ENCODE results near the gene CFAP20DC. TPM values are rescaled to one million over a fixed set of nuclear protein-coding genes. Genes with fewer than 3 reads are reported as not detected.

The CFAP20DC gene
- total and polyA plus RNA-seq, 2 of the 4 experiments (the other 2 are of a cell fraction), result 1.2 to 1.6 TPM

GRCh38 chr3:58868097-58868779, 181.6 kb downstream of the CFAP20DC start:
- Histone ChIP-seq H2AK5ac (ENCODE audit: low read depth, low read length) (no peak overlapping the region), H2BK15ac (ENCODE audit: low read depth, low read length) (no peak overlapping the region), H3K14ac (replicated peaks; ENCODE audit: low read depth, low read length) (no peak overlapping the region), H3K9me3 (ENCODE audit: control insufficient read depth, insufficient read depth, low read length) (no peaks in the 10 kb centered on the region), H2BK120ac (ENCODE audit: low read depth, low read length) (no peak overlapping the region), H2AK9ac (replicated peaks; ENCODE audit: low read depth, low read length, poor library complexity) (no peak overlapping the region), H4K20me1 (ENCODE audit: insufficient read depth, low read length) (no peaks in the 10 kb centered on the region), H4K5ac (ENCODE audit: low read depth, low read length) (no peak overlapping the region), H3K18ac (ENCODE audit: low read depth, low read length) (no peak overlapping the region), H4K91ac (ENCODE audit: insufficient read depth, low read depth, low read length) (no peak overlapping the region), H3K4me2 (ENCODE audit: low read depth, low read length) (no peak overlapping the region), H4K8ac (ENCODE audit: low read depth in 2 of 2, low read length in 2 of 2) (no peak overlapping the region), H3K23ac (ENCODE audit: low read depth, low read length) (no peak overlapping the region), H2BK5ac (ENCODE audit: low read depth, low read length, poor library complexity, severe bottlenecking) (no peak overlapping the region), H3K79me1 (ENCODE audit: low read depth in 1 of 2, low read length in 2 of 2) (no peaks in the 10 kb centered on the region), H3K4me1 (ENCODE audit: control insufficient read depth, insufficient read depth, low read length) (no peaks in the 10 kb centered on the region), H3K4ac (ENCODE audit: low read depth, low read length) (no peak overlapping the region), H3K4me3 (ENCODE audit: insufficient read depth, low read depth, low read length) (no peak overlapping the region), H3K9ac (ENCODE audit: low read depth, low read length) (no peak overlapping the region), H3K56ac (ENCODE audit: extremely low read depth, insufficient read depth, low read length) (no peak overlapping the region), H3K27ac (ENCODE audit: insufficient read depth, low read length) (no peak overlapping the region), H3K27me3 (ENCODE audit: control insufficient read depth, insufficient read depth, low read length) (no peaks in the 10 kb centered on the region), H3K36me3 (ENCODE audit: control insufficient read depth, insufficient read depth, low read length) (no peaks in the 10 kb centered on the region), H2BK20ac (ENCODE audit: low read depth, low read length) (no peak overlapping the region), H3K9me1 (ENCODE audit: insufficient read depth, low read length) (no peaks in the 10 kb centered on the region), H2AFZ (replicated peaks; ENCODE audit: low read length, poor library complexity) (no peak overlapping the region)
- no TSS peak for BruUV-seq (replicated peaks)
- intact Hi-C loops (cut with micrococcal nuclease), result no loop called here
- no peak for DNase-seq
- dilution Hi-C loops (cut with HindIII; ENCODE audit: low sequenced_read_pairs, unreplicated experiment), result no loop called here
- TF ChIP-seq RFX5 (IDR thresholded peaks at IDR 0.05; ENCODE audit: low read depth, low read length) (no peak), RCOR1 (IDR thresholded peaks at IDR 0.05; ENCODE audit: insufficient replicate concordance, low read length) (no peak), MAZ (IDR thresholded peaks at IDR 0.05; ENCODE audit: borderline replicate concordance, low read depth, low read length) (no peak), CTCF (conservative IDR thresholded peaks at IDR 0.05; ENCODE audit: low read depth, low read length) (no peak), SMC3 (IDR thresholded peaks at IDR 0.05; ENCODE audit: low read depth, low read length) (no peak), CHD1 (IDR thresholded peaks at IDR 0.05; ENCODE audit: low read depth, low read length) (no peak), CEBPB (IDR thresholded peaks at IDR 0.05; ENCODE audit: low read depth, low read length) (no peak), ELK1 (IDR thresholded peaks at IDR 0.05; ENCODE audit: borderline replicate concordance, low read depth, low read length) (no peak), RAD21 (IDR thresholded peaks at IDR 0.05; ENCODE audit: low read length) (no peak), BHLHE40 (IDR thresholded peaks at IDR 0.05; ENCODE audit: low read depth, low read length) (no peak), POLR2A (IDR thresholded peaks at IDR 0.05; ENCODE audit: low read depth, low read length) (no peak), USF2 (IDR thresholded peaks at IDR 0.05; ENCODE audit: low read depth, low read length) (no peak), MAFK (IDR thresholded peaks at IDR 0.05; ENCODE audit: low read depth, low read length) (no peak), FOS (IDR thresholded peaks at IDR 0.05; ENCODE audit: low read depth, low read length) (no peak)
- CTCF ChIA-PET, result interaction anchor here (0.6 kb wide), 1 partner anchor 244 kb away, joined by 3 read pairs; no protein-coding TSS in a partner anchor
- WGBS, 2 experiments (ENCODE audit: extremely low coverage in 2 of 2, insufficient read length in 1 of 2), result no CpG with 5 or more reads among the region's 5 CpGs
- in situ Hi-C loops (cut with MboI; ENCODE audit: low sequenced_read_pairs), result no loop called here
- no peak for ATAC-seq (ENCODE audit: low read depth)
- POLR2A ChIA-PET (ENCODE audit: unreplicated experiment), result no interaction called here
